Measurements from ENCODE around the gene IL5RA. TPM values are rescaled to one million over a fixed set of nuclear protein-coding genes. Genes with fewer than 3 reads are reported as not detected.

IL5RA gene
- total RNA-seq, 1 experiment from 2014 or later: not detected

DNA sequence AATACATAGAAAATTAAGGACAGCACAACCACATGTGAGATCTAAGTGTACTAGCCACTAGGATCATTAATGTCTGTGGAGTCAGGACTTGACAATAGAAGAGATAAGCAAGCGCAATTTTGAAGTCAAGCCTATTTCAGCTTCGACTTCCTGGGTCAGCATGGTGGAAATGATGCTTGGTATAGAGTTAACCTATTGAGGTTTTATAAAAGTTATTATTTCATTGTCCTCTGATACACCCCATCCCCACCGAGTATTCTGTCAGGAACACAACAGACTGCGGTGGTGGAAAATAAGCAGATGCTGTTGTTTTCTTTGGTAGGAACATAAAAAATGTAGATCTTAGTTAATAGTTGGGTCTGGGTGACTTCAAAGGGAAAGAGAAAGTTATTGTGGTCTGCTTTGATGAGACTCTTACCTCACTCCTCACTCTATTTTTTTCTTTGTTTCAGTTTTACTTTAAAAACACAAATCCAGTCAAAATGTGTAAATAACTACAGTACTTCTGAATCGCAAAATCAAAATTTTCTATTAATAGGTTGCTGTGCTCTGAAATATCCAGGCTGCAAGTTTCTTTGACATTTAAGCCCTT lies 82.1 kb downstream of the IL5RA start:
- ATAC-seq (no peak), DNase-seq (ENCODE audit: low read depth, low spot score) (no peak)
- no peaks in the 10 kb centered on the region for H3K9me2 ChIP-seq (ENCODE audit: insufficient read depth)
- intact Hi-C loops (cut with micrococcal nuclease): no loop called here
- TF ChIP-seq TCF7L2 (IDR thresholded peaks at IDR 0.05; ENCODE audit: borderline replicate concordance, extremely low read depth, insufficient read depth, insufficient read length) (no peak), JUND (IDR thresholded peaks at IDR 0.05) (no peak), YY1 (IDR thresholded peaks at IDR 0.05; ENCODE audit: extremely low read depth, insufficient replicate concordance, low read depth, low read length) (no peak), POLR2AphosphoS5 (IDR thresholded peaks at IDR 0.05; ENCODE audit: low read depth, low read length) (no peak), CBX3 (IDR thresholded peaks at IDR 0.05; ENCODE audit: low read depth) (no peak), ELF1 (IDR thresholded peaks at IDR 0.05; ENCODE audit: borderline replicate concordance, low read depth) (no peak), RAD21 (IDR thresholded peaks at IDR 0.05; ENCODE audit: low read depth) (no peak), EGR1 (IDR thresholded peaks at IDR 0.05; ENCODE audit: low read depth) (no peak), SP1 (IDR thresholded peaks at IDR 0.05; ENCODE audit: low read depth) (no peak), CEBPB (IDR thresholded peaks at IDR 0.05; ENCODE audit: low read depth) (no peak), ZFX (IDR thresholded peaks at IDR 0.05) (no peak), ZNF274 (IDR thresholded peaks at IDR 0.05; ENCODE audit: low read depth, low read length) (no peak), FOSL1 (IDR thresholded peaks at IDR 0.05; ENCODE audit: low read depth) (no peak)
- TF ChIP-seq, protein P1, sequence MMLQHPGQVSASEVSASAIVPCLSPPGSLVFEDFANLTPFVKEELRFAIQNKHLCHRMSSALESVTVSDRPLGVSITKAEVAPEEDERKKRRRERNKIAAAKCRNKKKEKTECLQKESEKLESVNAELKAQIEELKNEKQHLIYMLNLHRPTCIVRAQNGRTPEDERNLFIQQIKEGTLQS (IDR thresholded peaks at IDR 0.05): no peak
- TF ChIP-seq, protein P2, sequence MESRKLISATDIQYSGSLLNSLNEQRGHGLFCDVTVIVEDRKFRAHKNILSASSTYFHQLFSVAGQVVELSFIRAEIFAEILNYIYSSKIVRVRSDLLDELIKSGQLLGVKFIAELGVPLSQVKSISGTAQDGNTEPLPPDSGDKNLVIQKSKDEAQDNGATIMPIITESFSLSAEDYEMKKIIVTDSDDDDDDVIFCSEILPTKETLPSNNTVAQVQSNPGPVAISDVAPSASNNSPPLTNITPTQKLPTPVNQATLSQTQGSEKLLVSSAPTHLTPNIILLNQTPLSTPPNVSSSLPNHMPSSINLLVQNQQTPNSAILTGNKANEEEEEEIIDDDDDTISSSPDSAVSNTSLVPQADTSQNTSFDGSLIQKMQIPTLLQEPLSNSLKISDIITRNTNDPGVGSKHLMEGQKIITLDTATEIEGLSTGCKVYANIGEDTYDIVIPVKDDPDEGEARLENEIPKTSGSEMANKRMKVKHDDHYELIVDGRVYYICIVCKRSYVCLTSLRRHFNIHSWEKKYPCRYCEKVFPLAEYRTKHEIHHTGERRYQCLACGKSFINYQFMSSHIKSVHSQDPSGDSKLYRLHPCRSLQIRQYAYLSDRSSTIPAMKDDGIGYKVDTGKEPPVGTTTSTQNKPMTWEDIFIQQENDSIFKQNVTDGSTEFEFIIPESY (IDR thresholded peaks at IDR 0.05; ENCODE audit: extremely low read depth, insufficient replicate concordance, low read length): no peak
- TF ChIP-seq, protein P3, sequence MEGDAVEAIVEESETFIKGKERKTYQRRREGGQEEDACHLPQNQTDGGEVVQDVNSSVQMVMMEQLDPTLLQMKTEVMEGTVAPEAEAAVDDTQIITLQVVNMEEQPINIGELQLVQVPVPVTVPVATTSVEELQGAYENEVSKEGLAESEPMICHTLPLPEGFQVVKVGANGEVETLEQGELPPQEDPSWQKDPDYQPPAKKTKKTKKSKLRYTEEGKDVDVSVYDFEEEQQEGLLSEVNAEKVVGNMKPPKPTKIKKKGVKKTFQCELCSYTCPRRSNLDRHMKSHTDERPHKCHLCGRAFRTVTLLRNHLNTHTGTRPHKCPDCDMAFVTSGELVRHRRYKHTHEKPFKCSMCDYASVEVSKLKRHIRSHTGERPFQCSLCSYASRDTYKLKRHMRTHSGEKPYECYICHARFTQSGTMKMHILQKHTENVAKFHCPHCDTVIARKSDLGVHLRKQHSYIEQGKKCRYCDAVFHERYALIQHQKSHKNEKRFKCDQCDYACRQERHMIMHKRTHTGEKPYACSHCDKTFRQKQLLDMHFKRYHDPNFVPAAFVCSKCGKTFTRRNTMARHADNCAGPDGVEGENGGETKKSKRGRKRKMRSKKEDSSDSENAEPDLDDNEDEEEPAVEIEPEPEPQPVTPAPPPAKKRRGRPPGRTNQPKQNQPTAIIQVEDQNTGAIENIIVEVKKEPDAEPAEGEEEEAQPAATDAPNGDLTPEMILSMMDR (IDR thresholded peaks at IDR 0.05 in 2 of 3, conservative IDR thresholded peaks at IDR 0.05 in 1 of 3; ENCODE audit: borderline replicate concordance in 1 of 3, insufficient read depth in 1 of 3, low read depth in 2 of 3, low read length in 2 of 3): no peak
- no peak overlapping the region for H3K9ac ChIP-seq (ENCODE audit: low read length)
- no peaks in the 10 kb centered on the region for H3K4me1 ChIP-seq (ENCODE audit: control insufficient read depth in 1 of 2, insufficient read depth in 2 of 2, low read length in 2 of 2)
- no TSS peak for BruUV-seq (replicated peaks)
- no peak overlapping the region for H3K27ac ChIP-seq (ENCODE audit: low read depth, low read length)
- CTCF ChIA-PET: no interaction called here
- H3K36me3 ChIP-seq (ENCODE audit: control insufficient read depth in 1 of 2, insufficient read depth in 2 of 2, low read length in 2 of 2): no peaks in the 10 kb centered on the region
- no peak overlapping the region for H2AFZ ChIP-seq (ENCODE audit: low read depth, low read length, poor library complexity, severe bottlenecking)
- RAD21 ChIA-PET (ENCODE audit: low non-redundant PET in 1 of 2, low total read pairs in 2 of 2, uncharacterized antibody in 2 of 2, unreplicated experiment in 2 of 2): no interaction called here
- no peak overlapping the region for H3K4me3 ChIP-seq (replicated peaks in 1 of 2; ENCODE audit: low read depth in 1 of 2, low read length in 2 of 2)
- H3K79me2 ChIP-seq (ENCODE audit: insufficient read depth, low read length): no peaks in the 10 kb centered on the region
- no peak overlapping the region for H3K4me2 ChIP-seq (ENCODE audit: low read length)
- POLR2A ChIA-PET: no interaction called here
- H3K9me3 ChIP-seq (ENCODE audit: control insufficient read depth in 1 of 2, insufficient read depth in 1 of 2, low read depth in 1 of 2, low read length in 2 of 2): no peaks in the 10 kb centered on the region
- H3K27me3 ChIP-seq (ENCODE audit: insufficient read depth, low read length): peaks cover 11% of the 10 kb centered on the region
- no peaks in the 10 kb centered on the region for H4K20me1 ChIP-seq (ENCODE audit: insufficient read depth)
